GM21529 (cell line): Measurements from ENCODE around the gene MST1R.
"Not testable (repeated sequence)": the region's sequence is repeated elsewhere in the genome, so short reads cannot be mapped to it uniquely, and the experiment has no call there.

Experiments
- ATAC-seq: cut with Tn5 transposase; IDR thresholded peaks from one replicate; pipeline ENCODE4 v1.9.1; 2021; ENCODE audit not compliant: unreplicated experiment

The MST1R gene

GRCh38 chr3:49912881-49913281 lies 9.2 kb upstream of the MST1R start:
- ATAC-seq = no peak

- no peak for ATAC-seq
Measured at GRCh38 chr3:49911611-49912010, 7.9 kb upstream of the MST1R start.

GRCh38 chr3:49911124-49911420 lies 7.4 kb upstream of the MST1R start:
- ATAC-seq = no peak

- no peak for ATAC-seq
Measured at GRCh38 chr3:49910409-49911123, 6.9 kb upstream of the MST1R start.

GRCh38 chr3:49908373-49909199 lies 4.9 kb upstream of the MST1R start:
- no peak for ATAC-seq

- no peak for ATAC-seq
Measured at GRCh38 chr3:49906073-49906743, 2.5 kb upstream of the MST1R start.

- not testable (repeated sequence) for ATAC-seq
Measured at GRCh38 chr3:49904448-49904847, 775 bp upstream of the MST1R start.

- ATAC-seq = no peak
Measured at GRCh38 chr3:49902511-49903345, 945 bp downstream of the MST1R start.

GRCh38 chr3:49901366-49902339 lies 2.0 kb downstream of the MST1R start:
- ATAC-seq = no peak

GRCh38 chr3:49900491-49901153 lies 3.1 kb downstream of the MST1R start:
- ATAC-seq = no peak

GRCh38 chr3:49899815-49900214 lies 3.9 kb downstream of the MST1R start:
- ATAC-seq = no peak

- no peak for ATAC-seq
Measured at GRCh38 chr3:49898991-49899390, 4.7 kb downstream of the MST1R start.

GRCh38 chr3:49896345-49896744 lies 7.3 kb downstream of the MST1R start:
- no peak for ATAC-seq

- no peak for ATAC-seq
Measured at GRCh38 chr3:49895791-49896190, 7.9 kb downstream of the MST1R start.

GRCh38 chr3:49889296-49889695 lies 14.4 kb downstream of the MST1R start:
- no peak for ATAC-seq

- ATAC-seq = no peak
Measured at GRCh38 chr3:49886922-49887265, 16.8 kb downstream of the MST1R start.

GRCh38 chr3:49883998-49884397 lies 19.7 kb downstream of the MST1R start:
- ATAC-seq = no peak

- ATAC-seq = no peak
Measured at GRCh38 chr3:49882166-49882565, 21.5 kb downstream of the MST1R start.

- ATAC-seq = no peak
Measured at GRCh38 chr3:49880581-49881315, 22.9 kb downstream of the MST1R start.
